ENCODE data around the gene ST3GAL2. TPM values are rescaled to one million over a fixed set of nuclear protein-coding genes. Genes with fewer than 3 reads are reported as not detected.

Gene ST3GAL2
- total RNA-seq, 1 donor from 2014 or later: 14.0 TPM

DNA sequence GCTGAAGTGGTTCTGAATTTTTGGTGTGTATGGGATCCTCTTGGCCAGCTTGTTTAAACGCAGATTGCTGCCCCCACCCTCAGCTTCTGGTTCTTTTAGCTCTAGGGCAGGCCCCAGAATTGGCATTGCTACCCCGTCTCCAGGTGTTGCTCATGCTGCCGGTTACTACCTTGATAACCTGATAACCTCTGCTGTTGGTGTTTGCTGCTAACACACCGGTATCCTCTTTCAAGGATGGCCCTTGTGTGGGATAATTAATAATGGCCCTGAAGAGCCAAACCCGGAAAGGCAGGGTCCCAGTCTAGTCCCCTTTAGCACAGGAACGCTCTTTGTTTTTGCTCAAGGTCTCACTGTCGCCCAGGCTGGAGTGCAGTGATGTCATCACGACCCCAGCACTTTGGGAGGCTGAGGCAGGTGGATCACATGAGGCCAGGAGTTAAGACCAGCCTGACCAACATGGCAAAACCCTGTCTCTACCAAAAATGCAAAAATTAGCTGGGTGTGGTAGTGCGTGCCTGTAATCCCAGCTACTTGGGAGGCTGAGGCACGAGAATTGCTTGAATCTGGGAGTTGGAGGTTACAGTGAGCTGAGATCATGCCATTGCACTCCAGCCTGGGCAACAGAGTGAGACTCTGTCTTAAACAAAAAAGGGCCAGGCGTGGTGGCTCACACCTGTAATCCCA, 1.3 kb upstream of the ST3GAL2 start:
- Histone ChIP-seq H3K27ac (peak overlapping the region; percentile 61), H3K4me3 (no peak overlapping the region), H3K4me1 (peaks cover 29% of the 10 kb centered on the region), H3K9me3 (no peaks in the 10 kb centered on the region), H3K36me3 (no peaks in the 10 kb centered on the region), H3K27me3 (no peaks in the 10 kb centered on the region)
- intact Hi-C loops (cut with DNase I): no loop called here
- DNase-seq (ENCODE audit: extremely low spot score in 2 of 2): no peak
- no peak for TF ChIP-seq POLR2A (IDR thresholded peaks at IDR 0.05)
- no peak for TF ChIP-seq CTCF (IDR thresholded peaks at IDR 0.05)

GRCh38 chr16:70438585-70438968, 323 bp downstream of the ST3GAL2 start:
- no peaks in the 10 kb centered on the region for H3K36me3 ChIP-seq
- peak overlapping the region; percentile 69 to 84 for H3K4me3 ChIP-seq
- no peaks in the 10 kb centered on the region for H3K9me3 ChIP-seq
- peaks cover 45% of the 10 kb centered on the region for H3K4me1 ChIP-seq
- H3K27me3 ChIP-seq: no peaks in the 10 kb centered on the region
- no peak for DNase-seq (ENCODE audit: extremely low spot score in 2 of 2)
- intact Hi-C loops (cut with DNase I): no loop called here
- TF ChIP-seq POLR2AphosphoS5 (IDR thresholded peaks at IDR 0.05; ENCODE audit: insufficient read depth in 1 of 2, low read depth in 1 of 2): no peak
- TF ChIP-seq POLR2A (IDR thresholded peaks at IDR 0.05): no peak
- TF ChIP-seq CTCF (IDR thresholded peaks at IDR 0.05): no peak
- H3K27ac ChIP-seq: peak overlapping the region; percentile 73

GRCh38 chr16:70437582-70438557, 1.0 kb downstream of the ST3GAL2 start:
- no peaks in the 10 kb centered on the region for H3K36me3 ChIP-seq
- intact Hi-C loops (cut with DNase I): no loop called here
- H3K9me3 ChIP-seq: no peaks in the 10 kb centered on the region
- peak overlapping the region; percentile 73 for H3K27ac ChIP-seq
- peak overlapping the region; percentile 69 to 84 for H3K4me3 ChIP-seq
- TF ChIP-seq POLR2A (IDR thresholded peaks at IDR 0.05) (no peak), CTCF (IDR thresholded peaks at IDR 0.05) (no peak), POLR2AphosphoS5 (IDR thresholded peaks at IDR 0.05; ENCODE audit: insufficient read depth in 1 of 2, low read depth in 1 of 2) (peak in 1 of 2 donors; percentile 15)
- peaks cover 52% of the 10 kb centered on the region for H3K4me1 ChIP-seq
- no peak for DNase-seq (ENCODE audit: extremely low spot score in 2 of 2)
- no peaks in the 10 kb centered on the region for H3K27me3 ChIP-seq

DNA sequence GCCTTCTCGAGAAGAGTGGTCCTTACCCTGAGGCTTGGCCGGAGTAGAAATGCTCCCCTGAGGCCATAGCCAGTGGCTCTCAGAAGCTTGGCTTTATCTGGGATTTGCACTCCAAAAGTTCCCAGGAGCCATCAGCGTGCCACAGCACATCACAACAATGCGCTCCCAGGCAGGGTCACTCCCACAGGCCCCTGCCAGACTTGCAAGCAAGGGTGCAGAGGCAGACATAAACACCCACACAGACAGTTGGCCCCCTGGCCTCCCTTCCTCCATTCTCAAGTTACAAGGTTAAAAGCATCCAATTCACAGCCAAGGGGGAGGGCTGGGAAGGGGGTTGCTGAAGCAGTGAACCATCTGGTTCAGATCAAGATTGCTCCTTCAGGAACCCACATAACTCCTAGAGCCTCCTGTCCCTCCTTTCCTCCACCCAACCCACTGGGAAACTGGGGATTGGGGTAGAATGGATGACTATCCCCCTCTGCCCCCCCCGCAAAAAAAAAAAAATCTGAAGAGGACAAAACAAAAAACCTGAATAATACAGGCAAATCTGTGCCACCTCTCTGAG, 1.8 kb downstream of the ST3GAL2 start:
- no peaks in the 10 kb centered on the region for H3K9me3 ChIP-seq
- H3K4me1 ChIP-seq: peaks cover 60% of the 10 kb centered on the region
- peak overlapping the region; percentile 69 to 84 for H3K4me3 ChIP-seq
- TF ChIP-seq POLR2AphosphoS5 (IDR thresholded peaks at IDR 0.05; ENCODE audit: insufficient read depth in 1 of 2, low read depth in 1 of 2): peak in 1 of 2 donors; percentile 26
- TF ChIP-seq CTCF (IDR thresholded peaks at IDR 0.05): no peak
- intact Hi-C loops (cut with DNase I): no loop called here
- no peaks in the 10 kb centered on the region for H3K27me3 ChIP-seq
- peak overlapping the region; percentile 73 for H3K27ac ChIP-seq
- no peaks in the 10 kb centered on the region for H3K36me3 ChIP-seq
- DNase-seq (ENCODE audit: extremely low spot score in 2 of 2): no peak
